ENCODE measurements around the gene DDX4.

DNA sequence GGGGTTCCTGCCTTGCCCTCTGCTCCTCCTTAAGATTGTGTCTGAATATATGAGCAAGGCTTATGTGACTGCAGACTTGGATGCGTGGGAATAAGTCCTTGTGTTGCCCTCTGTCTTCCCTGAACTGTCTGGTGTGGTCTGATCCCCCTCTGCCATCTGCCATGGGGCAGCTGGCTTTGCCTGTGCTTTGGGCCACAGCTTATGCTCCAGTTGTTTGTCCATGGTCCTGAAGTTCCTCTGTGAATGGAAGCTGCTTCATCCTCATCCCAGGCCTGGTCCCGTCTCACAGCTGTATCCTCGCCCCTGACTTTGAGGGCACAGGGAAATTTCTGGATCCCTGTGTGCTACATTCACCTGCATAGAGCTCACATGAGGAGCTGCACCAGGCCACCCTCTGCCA lies 128.0 kb downstream of the DDX4 start:
- TF ChIP-seq CTCF (conservative IDR thresholded peaks at IDR 0.05 in 1 of 2, IDR thresholded peaks at IDR 0.05 in 1 of 2; ENCODE audit: low read depth in 1 of 2, low read length in 2 of 2), result no peak
- no peak for TF ChIP-seq EZH2 (IDR thresholded peaks at IDR 0.05; ENCODE audit: low read length, missing control alignments)

All from fibroblast of lung (primary cell).